ENCODE results near the gene UBAP1.
"Not testable (repeated sequence)": the region's sequence is repeated elsewhere in the genome, so short reads cannot be mapped to it uniquely, and the experiment has no call there.

UBAP1 gene

DNA sequence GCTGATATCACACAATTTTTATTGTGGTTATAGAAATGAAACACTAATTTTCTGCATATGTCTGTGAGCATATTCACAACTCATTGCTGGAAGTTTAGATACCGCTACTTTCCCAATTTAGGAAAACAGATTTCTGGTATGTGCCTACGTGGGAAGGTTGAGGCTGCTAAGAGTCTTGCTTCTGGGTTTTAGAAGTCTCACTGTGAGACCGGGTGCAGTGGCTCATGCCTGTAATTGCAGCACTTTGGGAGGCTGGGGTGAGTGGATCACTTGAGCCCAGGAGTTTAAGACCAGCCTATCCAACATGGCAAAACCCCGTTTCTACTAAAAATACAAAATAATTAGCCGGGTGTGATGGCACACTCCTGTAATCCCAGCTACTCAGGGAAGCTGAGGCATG is 39.6 kb downstream of the UBAP1 start:
- Histone ChIP-seq H2AFZ (ENCODE audit: low read depth) (no peak overlapping the region), H3K4me3 (IDR thresholded peaks at IDR 0.05; ENCODE audit: insufficient read depth, low read depth, low read length) (no peak overlapping the region), H3K4me2 (no peak overlapping the region), H3K79me2 (ENCODE audit: insufficient read depth, low read depth) (no peaks in the 10 kb centered on the region), H3K27me3 (ENCODE audit: insufficient read depth, low read depth) (no peaks in the 10 kb centered on the region), H3K9ac (no peak overlapping the region), H3K36me3 (ENCODE audit: insufficient read depth) (no peaks in the 10 kb centered on the region), H4K20me1 (ENCODE audit: insufficient read depth) (no peaks in the 10 kb centered on the region), H3K4me1 (ENCODE audit: low read depth, poor library complexity, severe bottlenecking) (peaks cover 3% of the 10 kb centered on the region), H3K27ac (peak overlapping the region; percentile 29; the same call in 1 of the 2 replicates)
- TF ChIP-seq, protein P1, sequence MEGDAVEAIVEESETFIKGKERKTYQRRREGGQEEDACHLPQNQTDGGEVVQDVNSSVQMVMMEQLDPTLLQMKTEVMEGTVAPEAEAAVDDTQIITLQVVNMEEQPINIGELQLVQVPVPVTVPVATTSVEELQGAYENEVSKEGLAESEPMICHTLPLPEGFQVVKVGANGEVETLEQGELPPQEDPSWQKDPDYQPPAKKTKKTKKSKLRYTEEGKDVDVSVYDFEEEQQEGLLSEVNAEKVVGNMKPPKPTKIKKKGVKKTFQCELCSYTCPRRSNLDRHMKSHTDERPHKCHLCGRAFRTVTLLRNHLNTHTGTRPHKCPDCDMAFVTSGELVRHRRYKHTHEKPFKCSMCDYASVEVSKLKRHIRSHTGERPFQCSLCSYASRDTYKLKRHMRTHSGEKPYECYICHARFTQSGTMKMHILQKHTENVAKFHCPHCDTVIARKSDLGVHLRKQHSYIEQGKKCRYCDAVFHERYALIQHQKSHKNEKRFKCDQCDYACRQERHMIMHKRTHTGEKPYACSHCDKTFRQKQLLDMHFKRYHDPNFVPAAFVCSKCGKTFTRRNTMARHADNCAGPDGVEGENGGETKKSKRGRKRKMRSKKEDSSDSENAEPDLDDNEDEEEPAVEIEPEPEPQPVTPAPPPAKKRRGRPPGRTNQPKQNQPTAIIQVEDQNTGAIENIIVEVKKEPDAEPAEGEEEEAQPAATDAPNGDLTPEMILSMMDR (conservative IDR thresholded peaks at IDR 0.05; ENCODE audit: low read depth, low read length) = no peak

DNA sequence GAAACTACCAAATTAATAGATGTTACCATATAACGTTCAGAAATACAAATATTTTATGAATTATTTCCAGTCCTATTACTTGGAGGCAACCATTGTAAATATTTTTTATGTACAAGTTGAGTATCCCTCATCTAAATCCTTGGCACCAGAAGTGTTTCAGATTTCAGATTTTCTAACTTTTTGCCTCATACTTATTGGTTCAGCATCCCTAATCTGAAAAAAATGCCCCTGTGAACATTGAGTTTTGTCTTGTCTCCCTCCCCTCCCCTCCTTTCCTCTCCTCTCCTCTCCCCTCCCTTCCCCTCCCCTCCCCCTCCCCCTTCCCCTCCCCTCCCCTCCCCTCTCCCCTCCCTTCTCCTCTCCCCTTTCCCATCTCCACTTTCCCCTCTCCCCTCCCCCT is 40.6 kb downstream of the UBAP1 start:
- H3K9ac ChIP-seq = no peak overlapping the region
- no peaks in the 10 kb centered on the region for H3K79me2 ChIP-seq (ENCODE audit: insufficient read depth, low read depth)
- H3K4me1 ChIP-seq (ENCODE audit: low read depth, poor library complexity, severe bottlenecking) = peaks cover 3% of the 10 kb centered on the region
- no peak overlapping the region for H3K27ac ChIP-seq
- H4K20me1 ChIP-seq (ENCODE audit: insufficient read depth) = no peaks in the 10 kb centered on the region
- TF ChIP-seq, protein P1 (conservative IDR thresholded peaks at IDR 0.05; ENCODE audit: low read depth, low read length) = no peak
- H3K36me3 ChIP-seq (ENCODE audit: insufficient read depth) = no peaks in the 10 kb centered on the region
- no peak overlapping the region for H2AFZ ChIP-seq (ENCODE audit: low read depth)
- no peak overlapping the region for H3K4me2 ChIP-seq
- H3K4me3 ChIP-seq (IDR thresholded peaks at IDR 0.05; ENCODE audit: insufficient read depth, low read depth, low read length) = no peak overlapping the region
- no peaks in the 10 kb centered on the region for H3K27me3 ChIP-seq (ENCODE audit: insufficient read depth, low read depth)

DNA sequence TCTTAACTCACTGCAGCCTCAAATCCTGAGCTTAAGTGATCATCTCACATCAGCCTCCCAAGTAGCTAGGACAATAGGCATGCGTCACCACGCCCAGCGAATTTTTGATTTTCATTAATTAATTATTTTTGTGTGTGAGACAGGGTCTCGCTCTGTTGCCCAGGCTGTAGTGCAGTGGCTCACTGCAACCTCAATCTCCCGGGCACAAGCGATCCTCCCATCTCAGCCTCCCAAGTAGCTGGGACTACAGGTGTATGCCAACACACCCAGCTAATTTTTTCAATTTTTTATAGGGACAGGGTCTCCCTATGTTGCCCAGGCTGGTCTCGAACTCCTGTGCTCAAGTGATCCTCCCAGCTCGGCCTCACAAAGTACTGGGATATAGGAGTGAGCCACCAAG is 41.4 kb downstream of the UBAP1 start:
- no peaks in the 10 kb centered on the region for H3K36me3 ChIP-seq (ENCODE audit: insufficient read depth)

DNA sequence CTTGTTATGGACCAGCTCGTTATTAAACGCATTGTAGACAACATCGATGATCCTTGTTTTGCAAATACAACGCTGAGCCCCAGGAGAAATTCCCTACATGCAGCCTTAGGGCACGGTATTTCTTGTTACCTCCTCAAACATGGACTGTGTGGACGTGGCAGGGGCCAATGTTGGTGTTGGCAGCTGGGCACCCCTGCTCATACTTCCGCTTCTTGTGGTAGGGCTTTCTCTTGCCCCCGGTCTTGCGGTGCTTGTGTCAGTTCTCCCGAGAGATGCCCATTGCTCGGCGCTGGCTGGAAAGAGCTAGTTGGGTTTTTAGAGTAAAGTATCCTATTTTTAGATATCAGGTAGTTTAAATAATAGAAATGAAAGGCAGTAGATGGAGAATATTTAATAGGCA is 45.5 kb downstream of the UBAP1 start:
- no peaks in the 10 kb centered on the region for H3K36me3 ChIP-seq (ENCODE audit: insufficient read depth)
- TF ChIP-seq, protein P1 (conservative IDR thresholded peaks at IDR 0.05; ENCODE audit: low read depth, low read length) = no peak
- H3K9ac ChIP-seq = no peak overlapping the region
- H3K4me2 ChIP-seq = no peak overlapping the region
- no peak overlapping the region for H3K27ac ChIP-seq
- H3K4me1 ChIP-seq (ENCODE audit: low read depth, poor library complexity, severe bottlenecking) = no peaks in the 10 kb centered on the region
- H2AFZ ChIP-seq (ENCODE audit: low read depth) = no peak overlapping the region
- no peaks in the 10 kb centered on the region for H3K27me3 ChIP-seq (ENCODE audit: insufficient read depth, low read depth)
- H3K4me3 ChIP-seq (IDR thresholded peaks at IDR 0.05; ENCODE audit: insufficient read depth, low read depth, low read length) = no peak overlapping the region
- no peaks in the 10 kb centered on the region for H3K79me2 ChIP-seq (ENCODE audit: insufficient read depth, low read depth)
- no peaks in the 10 kb centered on the region for H4K20me1 ChIP-seq (ENCODE audit: insufficient read depth)

More for the DNA sequence above, 41.4 kb downstream of the UBAP1 start:
- H4K20me1 ChIP-seq (ENCODE audit: insufficient read depth) = no peaks in the 10 kb centered on the region
- H3K4me3 ChIP-seq (IDR thresholded peaks at IDR 0.05; ENCODE audit: insufficient read depth, low read depth, low read length) = no peak overlapping the region
- no peak overlapping the region for H2AFZ ChIP-seq (ENCODE audit: low read depth)
- no peak overlapping the region for H3K9ac ChIP-seq
- no peak overlapping the region for H3K4me2 ChIP-seq
- no peak overlapping the region for H3K27ac ChIP-seq
- no peaks in the 10 kb centered on the region for H3K79me2 ChIP-seq (ENCODE audit: insufficient read depth, low read depth)
- H3K4me1 ChIP-seq (ENCODE audit: low read depth, poor library complexity, severe bottlenecking) = peaks cover 3% of the 10 kb centered on the region
- TF ChIP-seq, protein P1 (conservative IDR thresholded peaks at IDR 0.05; ENCODE audit: low read depth, low read length) = no peak
- no peaks in the 10 kb centered on the region for H3K27me3 ChIP-seq (ENCODE audit: insufficient read depth, low read depth)

DNA sequence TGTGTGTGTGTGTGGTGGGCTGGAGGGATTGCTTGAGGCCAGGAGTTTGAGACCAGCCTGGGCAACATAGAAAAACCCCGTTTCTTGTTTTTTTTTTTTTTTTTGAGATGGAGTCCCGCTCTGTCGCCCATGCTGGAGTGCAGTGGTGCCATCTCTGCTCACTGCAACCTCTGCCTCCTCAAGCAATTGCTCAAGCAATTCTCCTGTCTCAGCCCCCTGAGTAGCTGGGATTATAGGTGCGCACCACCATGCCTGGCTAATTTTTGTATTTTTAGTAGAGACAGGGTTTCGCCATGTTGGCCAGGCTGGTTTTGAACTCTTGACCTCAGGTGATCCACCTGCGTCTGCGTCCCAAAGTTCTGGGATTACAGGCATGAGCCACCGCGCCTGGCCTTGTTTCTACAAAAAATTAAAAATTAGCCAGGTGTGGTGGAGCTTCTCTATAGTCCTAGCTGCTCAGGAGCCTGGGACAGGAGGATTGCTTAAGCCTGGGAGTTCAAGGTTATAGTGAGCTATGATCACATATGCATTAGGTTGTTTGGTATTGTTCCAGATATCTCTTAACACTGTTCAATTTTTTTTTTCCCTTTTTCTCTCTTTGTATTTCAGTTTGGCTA is 47.4 kb downstream of the UBAP1 start:
- not testable (repeated sequence) for H3K79me2 ChIP-seq (ENCODE audit: insufficient read depth, low read depth); H3K4me1 ChIP-seq (ENCODE audit: low read depth, poor library complexity, severe bottlenecking); H3K27me3 ChIP-seq (ENCODE audit: insufficient read depth, low read depth); H4K20me1 ChIP-seq (ENCODE audit: insufficient read depth); H3K4me2 ChIP-seq; H3K9ac ChIP-seq; H3K36me3 ChIP-seq (ENCODE audit: insufficient read depth); H3K4me3 ChIP-seq (IDR thresholded peaks at IDR 0.05; ENCODE audit: insufficient read depth, low read depth, low read length); H3K27ac ChIP-seq; H2AFZ ChIP-seq (ENCODE audit: low read depth)
